Activated B cell treated with CpG ODN at 0.5 μM for 24 hours (primary cell): ENCODE data around the gene MAFB. TPM values are rescaled to one million over a fixed set of nuclear protein-coding genes. Genes with fewer than 3 reads are reported as not detected.

Experiments
- ATAC-seq: fragments of 200-7000 bp; cut with Tn5 transposase; one replicate; pipeline ENCODE4 v1.10.0; 2021; ENCODE audit warnings: low read depth, mild to moderate bottlenecking, moderate library complexity
- CTCF ChIA-PET: fragments of 350-600 bp; sonication (Branson Sonifier 250); formaldehyde crosslinking; loops from one replicate; lab custom pipeline; 2021; ENCODE audit warnings: antibody characterized with exemption; lab: Charles Lee
- POLR2A ChIA-PET: fragments of 350-600 bp; sonication (Branson Sonifier 250); formaldehyde crosslinking; loops from one replicate; lab custom pipeline; 2021; ENCODE audit warnings: antibody characterized with exemption; lab: Charles Lee
- DNase-seq: peaks from one replicate; pipeline ENCODE4 v3.0.0; 2022
- H3K27ac Mint-ChIP-seq: one replicate; pipeline ENCODE4 v1.8.0; 2020; ENCODE audit warnings: mixed read lengths
- H3K27me3 Mint-ChIP-seq: one replicate; pipeline ENCODE4 v1.8.0; 2021; ENCODE audit warnings: mixed read lengths
- H3K36me3 Mint-ChIP-seq: one replicate; pipeline ENCODE4 v1.8.0; 2021; ENCODE audit warnings: low read depth, mixed read lengths
- H3K4me1 Mint-ChIP-seq: one replicate; pipeline ENCODE4 v1.8.0; 2021; ENCODE audit warnings: mixed read lengths
- H3K4me3 Mint-ChIP-seq: one replicate; pipeline ENCODE4 v1.8.0; 2020; ENCODE audit warnings: mild to moderate bottlenecking, mixed read lengths
- H3K9me3 Mint-ChIP-seq: one replicate; pipeline ENCODE4 v1.8.0; 2020; ENCODE audit warnings: mixed read lengths
- intact Hi-C: fragments of 100-400 bp; cut with micrococcal nuclease; formaldehyde crosslinking; loops from one replicate; pipeline ENCODE4 v1.15.1; 2024
- total RNA-seq: library from RNA; stranded (reverse); gene quantifications from 2 replicates; pipeline ENCODE4 v1.2.3, GENCODE V29; 2022
- TF ChIP-seq, protein P1 (sequence below): fragments of 200-600 bp; IDR thresholded peaks from one replicate; pipeline ENCODE4 v1.8.0; 2022; ENCODE audit warnings: antibody characterized with exemption, mild to moderate bottlenecking

Gene MAFB
- total RNA-seq, 1 donor from 2014 or later, result 1.1 TPM

DNA sequence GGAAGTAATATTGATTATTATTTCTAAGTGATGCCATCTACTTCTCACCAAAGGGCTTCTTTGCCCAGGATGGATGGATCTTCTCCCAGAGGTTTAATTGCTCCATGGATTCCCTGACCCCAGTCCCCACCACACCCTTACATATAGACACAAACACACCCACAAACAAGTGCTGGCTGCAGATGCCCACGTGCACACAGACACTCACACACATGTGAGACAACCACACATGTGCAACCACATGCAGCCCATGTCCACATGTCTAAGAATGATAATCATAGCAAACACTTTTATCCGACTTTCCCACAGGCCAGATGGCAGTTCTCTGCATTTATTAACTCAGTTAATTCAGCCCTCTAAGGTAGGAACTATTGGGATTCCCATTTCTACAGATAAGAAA lies 44.2 kb downstream of the MAFB start:
- Mint-ChIP-seq H3K27me3 (no peaks in the 10 kb centered on the region), H3K27ac (no peak overlapping the region), H3K36me3 (no peaks in the 10 kb centered on the region), H3K4me3 (no peak overlapping the region), H3K9me3 (no peaks in the 10 kb centered on the region), H3K4me1 (no peaks in the 10 kb centered on the region)
- TF ChIP-seq, protein P1, sequence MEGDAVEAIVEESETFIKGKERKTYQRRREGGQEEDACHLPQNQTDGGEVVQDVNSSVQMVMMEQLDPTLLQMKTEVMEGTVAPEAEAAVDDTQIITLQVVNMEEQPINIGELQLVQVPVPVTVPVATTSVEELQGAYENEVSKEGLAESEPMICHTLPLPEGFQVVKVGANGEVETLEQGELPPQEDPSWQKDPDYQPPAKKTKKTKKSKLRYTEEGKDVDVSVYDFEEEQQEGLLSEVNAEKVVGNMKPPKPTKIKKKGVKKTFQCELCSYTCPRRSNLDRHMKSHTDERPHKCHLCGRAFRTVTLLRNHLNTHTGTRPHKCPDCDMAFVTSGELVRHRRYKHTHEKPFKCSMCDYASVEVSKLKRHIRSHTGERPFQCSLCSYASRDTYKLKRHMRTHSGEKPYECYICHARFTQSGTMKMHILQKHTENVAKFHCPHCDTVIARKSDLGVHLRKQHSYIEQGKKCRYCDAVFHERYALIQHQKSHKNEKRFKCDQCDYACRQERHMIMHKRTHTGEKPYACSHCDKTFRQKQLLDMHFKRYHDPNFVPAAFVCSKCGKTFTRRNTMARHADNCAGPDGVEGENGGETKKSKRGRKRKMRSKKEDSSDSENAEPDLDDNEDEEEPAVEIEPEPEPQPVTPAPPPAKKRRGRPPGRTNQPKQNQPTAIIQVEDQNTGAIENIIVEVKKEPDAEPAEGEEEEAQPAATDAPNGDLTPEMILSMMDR, result no peak
- intact Hi-C loops, result no loop called here
- no peak for ATAC-seq
- no peak for DNase-seq
- ChIA-PET CTCF (no interaction called here), POLR2A (no interaction called here)

DNA sequence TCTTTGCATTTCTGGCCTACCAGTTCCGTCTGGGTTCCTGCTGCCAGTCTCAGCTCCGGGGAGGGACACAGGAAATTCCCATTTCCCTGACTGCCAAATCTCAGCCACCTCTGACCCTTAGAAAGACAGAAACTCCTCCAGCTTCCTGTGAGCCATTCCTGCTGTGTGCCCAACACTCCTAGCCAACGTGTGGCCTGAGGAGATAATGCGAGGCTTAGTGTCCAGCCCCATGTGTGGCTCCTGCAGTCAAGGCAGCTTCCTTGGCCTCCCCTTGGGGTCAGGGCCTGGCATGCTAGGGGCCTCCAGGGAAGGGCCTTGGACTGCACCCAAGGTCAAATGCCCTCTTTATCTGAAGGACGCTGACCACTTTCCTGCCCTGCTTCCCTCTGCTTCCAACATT lies 45.1 kb downstream of the MAFB start:
- intact Hi-C loops, result no loop called here

DNA sequence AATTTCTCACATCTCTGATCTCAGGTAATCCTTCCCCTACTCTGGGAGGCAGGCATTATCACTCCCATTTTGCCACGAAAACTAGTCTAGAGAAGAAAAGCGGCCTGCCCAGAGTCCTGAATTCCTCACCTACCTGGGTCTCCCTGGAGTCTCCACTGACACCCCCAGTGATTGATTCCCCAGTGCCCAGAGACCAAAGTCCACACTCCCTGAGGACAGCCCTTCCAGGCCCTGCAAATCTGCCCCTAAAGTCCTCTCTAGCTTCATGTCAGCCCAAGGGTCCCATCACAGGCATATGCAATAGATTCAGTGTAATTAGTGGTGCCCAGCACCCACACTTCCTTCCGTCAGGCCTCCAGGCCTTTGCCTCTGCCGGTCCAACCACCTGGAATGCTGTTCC lies 47.2 kb downstream of the MAFB start:
- intact Hi-C loops, result no loop called here
- TF ChIP-seq, protein P1, result no peak
- Mint-ChIP-seq H3K9me3 (no peaks in the 10 kb centered on the region), H3K4me3 (no peak overlapping the region), H3K36me3 (no peaks in the 10 kb centered on the region), H3K27ac (no peak overlapping the region), H3K27me3 (peaks cover 7% of the 10 kb centered on the region), H3K4me1 (no peaks in the 10 kb centered on the region)
- ChIA-PET POLR2A (no interaction called here), CTCF (no interaction called here)
- ATAC-seq (no peak), DNase-seq (no peak)

More for the DNA sequence above, 45.1 kb downstream of the MAFB start:
- no peaks in the 10 kb centered on the region for H3K36me3 Mint-ChIP-seq
- CTCF ChIA-PET, result no interaction called here
- TF ChIP-seq, protein P1, result no peak
- peaks cover 2% of the 10 kb centered on the region for H3K27me3 Mint-ChIP-seq
- ATAC-seq (no peak), DNase-seq (no peak)
- H3K9me3 Mint-ChIP-seq, result no peaks in the 10 kb centered on the region
- POLR2A ChIA-PET, result no interaction called here
- no peak overlapping the region for H3K4me3 Mint-ChIP-seq
- no peaks in the 10 kb centered on the region for H3K4me1 Mint-ChIP-seq
- no peak overlapping the region for H3K27ac Mint-ChIP-seq

DNA sequence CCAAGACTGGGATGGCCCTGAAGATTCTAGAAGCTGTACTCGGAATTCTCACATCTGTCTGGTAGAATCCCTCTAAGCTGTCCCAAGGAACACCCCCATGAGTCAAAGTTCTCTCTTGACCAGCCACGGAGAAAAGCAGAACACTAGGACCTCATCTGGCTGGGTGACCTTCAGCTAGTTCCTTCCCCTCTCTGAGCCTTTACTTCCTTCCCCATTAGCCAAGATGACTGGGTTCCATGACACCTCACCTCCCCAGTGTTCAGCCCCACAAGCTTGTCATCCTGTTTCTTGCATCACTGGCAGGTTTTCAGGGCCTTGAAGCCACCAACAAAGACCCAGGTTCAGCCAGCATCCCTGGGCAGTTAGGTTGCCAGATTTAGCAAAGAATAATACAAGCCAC lies 47.8 kb downstream of the MAFB start:
- CTCF ChIA-PET, result no interaction called here
- H3K4me1 Mint-ChIP-seq, result no peaks in the 10 kb centered on the region

DNA sequence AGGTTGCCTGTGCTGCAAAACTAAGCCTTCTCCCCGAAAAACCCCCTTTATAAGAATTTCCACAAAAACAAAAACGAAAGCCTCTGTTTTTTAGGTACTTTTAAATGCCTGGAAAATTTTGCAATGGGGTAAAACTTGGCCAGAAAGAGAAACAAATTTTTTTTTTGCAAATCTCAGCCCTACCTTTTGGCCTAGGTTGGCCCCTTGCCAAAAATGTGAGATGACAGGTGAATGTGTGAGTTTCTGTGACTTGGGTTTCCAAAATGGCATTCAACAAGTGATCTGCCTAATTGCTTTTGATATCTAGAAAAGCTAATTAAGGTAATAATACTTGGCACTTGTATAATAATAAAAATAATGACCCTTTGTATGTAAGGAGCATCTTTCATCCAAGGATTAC lies 48.4 kb downstream of the MAFB start:
- no peaks in the 10 kb centered on the region for H3K4me1 Mint-ChIP-seq
- DNase-seq, result no peak
- no peaks in the 10 kb centered on the region for H3K36me3 Mint-ChIP-seq
- H3K27me3 Mint-ChIP-seq, result peaks cover 7% of the 10 kb centered on the region
- TF ChIP-seq, protein P1, result no peak
- CTCF ChIA-PET, result no interaction called here
- no peak for ATAC-seq
- H3K27ac Mint-ChIP-seq, result no peak overlapping the region
- no peak overlapping the region for H3K4me3 Mint-ChIP-seq
- H3K9me3 Mint-ChIP-seq, result no peaks in the 10 kb centered on the region
- intact Hi-C loops, result no loop called here
- POLR2A ChIA-PET, result no interaction called here

More for the DNA sequence above, 47.8 kb downstream of the MAFB start:
- TF ChIP-seq, protein P1, result no peak
- ATAC-seq, result no peak
- no peaks in the 10 kb centered on the region for H3K36me3 Mint-ChIP-seq
- H3K9me3 Mint-ChIP-seq, result no peaks in the 10 kb centered on the region
- POLR2A ChIA-PET, result no interaction called here
- intact Hi-C loops, result no loop called here
- H3K27me3 Mint-ChIP-seq, result peaks cover 7% of the 10 kb centered on the region
- H3K27ac Mint-ChIP-seq, result no peak overlapping the region
- no peak overlapping the region for H3K4me3 Mint-ChIP-seq
- DNase-seq, result no peak
